Large intestine (tissue), 3 donors: ENCODE data around the gene CREB3L1. TPM values are rescaled to one million over a fixed set of nuclear protein-coding genes. Genes with fewer than 3 reads are reported as not detected.

Source experiments
- DNase-seq, 2 donors: peaks; one replicate each; pipeline versions ENCODE4 v3.0.0 to v3.0.0-alpha.2; 2013
- H3K27ac ChIP-seq: one replicate; pipeline ENCODE4 v1.5.1; 2013; ENCODE audit warnings: low read length
- H3K27me3 ChIP-seq: 2 replicates; pipeline ENCODE4 v1.6.1; 2013; ENCODE audit warnings: low read length; ENCODE audit not compliant: control insufficient read depth, insufficient read depth
- H3K36me3 ChIP-seq: 2 replicates; pipeline ENCODE4 v1.6.1; 2013; ENCODE audit warnings: low read length; ENCODE audit not compliant: control insufficient read depth, insufficient read depth
- H3K4me1 ChIP-seq: one replicate; pipeline ENCODE4 v1.6.1; 2013; ENCODE audit warnings: low read length; ENCODE audit not compliant: control insufficient read depth, insufficient read depth
- H3K4me3 ChIP-seq: one replicate; pipeline ENCODE4 v1.5.1; 2013; ENCODE audit warnings: low read length
- H3K9me3 ChIP-seq: one replicate; pipeline ENCODE4 v1.6.1; 2013; ENCODE audit warnings: mild to moderate bottlenecking, low read depth, low read length, moderate library complexity; ENCODE audit not compliant: control insufficient read depth
- WGBS: methylation state at CpG from one replicate; pipeline ENCODE4 v1.1.5; 2013; ENCODE audit warnings: low lambda C conversion rate; ENCODE audit not compliant: insufficient coverage; 5-methylcytosine and 5-hydroxymethylcytosine counted together
- polyA plus RNA-seq: library from polyadenylated mRNA; unstranded; fragments of 120-200 nt; gene quantifications from one replicate; pipeline ENCODE4 v1.2.1, GENCODE V29; 2013

CREB3L1 gene
- polyA plus RNA-seq, 1 donor = 40.6 TPM

DNA sequence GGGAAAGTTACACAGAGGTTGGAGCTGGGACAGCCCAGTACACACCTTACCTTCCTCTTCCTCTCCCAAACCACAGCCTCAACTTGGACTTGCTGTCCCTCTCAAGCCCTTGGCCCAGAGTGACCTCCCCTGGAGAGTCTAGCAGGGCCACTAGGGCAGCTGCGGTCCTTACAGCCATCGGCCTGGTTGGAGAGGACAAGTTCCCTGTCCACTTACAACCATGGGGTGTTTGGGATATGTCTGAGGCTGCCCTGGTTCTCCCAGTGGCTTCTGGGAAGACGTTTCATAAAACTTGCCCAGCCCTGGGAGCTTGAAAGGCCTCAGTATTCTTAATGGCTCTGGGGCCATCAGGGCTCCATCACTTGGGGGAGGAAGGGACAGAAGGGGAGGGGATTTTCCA lies 56.7 kb downstream of the CREB3L1 start:
- Histone ChIP-seq H3K9me3 (no peaks in the 10 kb centered on the region), H3K36me3 (no peaks in the 10 kb centered on the region), H3K4me3 (no peak overlapping the region), H3K4me1 (peaks cover 16% of the 10 kb centered on the region), H3K27ac (no peak overlapping the region), H3K27me3 (peaks cover 56% of the 10 kb centered on the region)
- WGBS = no CpG with 5 or more reads among the region's 3 CpGs
- no peak for DNase-seq

DNA sequence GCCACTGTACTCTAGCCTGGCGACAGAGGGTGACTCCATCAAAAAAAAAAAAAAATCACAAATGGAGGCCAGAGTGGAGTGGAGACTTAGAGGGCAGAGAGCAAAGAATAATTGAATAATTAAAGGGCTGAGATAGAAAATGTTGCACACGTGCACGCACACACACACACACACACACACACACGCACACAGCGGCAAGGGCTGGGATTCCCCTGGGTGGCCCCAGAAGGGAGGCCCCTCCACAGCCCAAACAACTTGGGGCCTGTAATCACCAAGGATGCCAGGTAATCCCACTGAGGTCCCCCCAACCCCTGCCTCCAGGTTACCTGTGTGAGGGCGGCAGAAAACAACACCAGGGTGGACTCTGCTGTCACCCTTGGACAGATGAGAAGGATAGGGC lies 57.8 kb downstream of the CREB3L1 start:
- Histone ChIP-seq H3K4me3 (no peak overlapping the region), H3K27me3 (peaks cover 50% of the 10 kb centered on the region), H3K9me3 (no peaks in the 10 kb centered on the region), H3K36me3 (no peaks in the 10 kb centered on the region), H3K4me1 (peaks cover 26% of the 10 kb centered on the region), H3K27ac (no peak overlapping the region)
- WGBS = 67% methylated on average over 1 of the region's 6 CpGs
- no peak for DNase-seq

DNA sequence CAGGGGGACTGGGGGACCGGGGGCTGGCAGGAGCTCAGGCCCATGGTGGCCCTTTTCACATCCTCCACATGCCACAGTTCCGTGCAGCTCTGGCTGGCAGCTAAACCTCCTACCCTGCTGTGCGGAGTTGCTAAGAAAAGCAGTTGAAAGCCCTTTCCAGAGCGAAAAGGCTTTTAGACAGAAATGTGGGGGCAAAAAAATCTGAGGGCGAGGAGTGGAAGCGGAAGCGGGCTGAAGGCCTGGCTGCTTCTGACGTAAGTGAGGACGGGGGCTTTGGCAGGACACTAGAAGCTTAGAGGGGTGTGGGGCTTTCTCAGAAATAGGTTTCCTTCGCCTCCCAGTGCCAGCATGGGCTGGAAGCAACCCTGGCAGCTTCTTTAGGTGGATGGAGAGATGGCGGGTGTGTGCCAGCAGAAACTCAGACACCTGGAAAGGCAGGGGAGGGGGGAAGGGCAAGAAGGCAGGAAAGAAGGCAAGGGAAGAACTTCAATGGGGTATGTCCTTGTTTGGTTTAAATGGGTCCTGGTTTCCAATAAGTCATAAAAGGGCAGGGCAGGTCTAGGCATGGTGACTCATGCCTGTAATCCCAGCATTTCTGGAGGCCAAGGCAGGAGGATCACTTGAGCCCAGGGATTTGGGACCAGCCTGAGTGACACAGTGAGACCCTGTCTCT lies 58.6 kb downstream of the CREB3L1 start:
- H3K36me3 ChIP-seq = no peaks in the 10 kb centered on the region
- no peak for DNase-seq
- WGBS = 100% methylated on average over 1 of the region's 11 CpGs
- H3K27me3 ChIP-seq = peaks cover 42% of the 10 kb centered on the region
- H3K27ac ChIP-seq = no peak overlapping the region
- H3K9me3 ChIP-seq = no peaks in the 10 kb centered on the region
- H3K4me1 ChIP-seq = peaks cover 24% of the 10 kb centered on the region
- no peak overlapping the region for H3K4me3 ChIP-seq

DNA sequence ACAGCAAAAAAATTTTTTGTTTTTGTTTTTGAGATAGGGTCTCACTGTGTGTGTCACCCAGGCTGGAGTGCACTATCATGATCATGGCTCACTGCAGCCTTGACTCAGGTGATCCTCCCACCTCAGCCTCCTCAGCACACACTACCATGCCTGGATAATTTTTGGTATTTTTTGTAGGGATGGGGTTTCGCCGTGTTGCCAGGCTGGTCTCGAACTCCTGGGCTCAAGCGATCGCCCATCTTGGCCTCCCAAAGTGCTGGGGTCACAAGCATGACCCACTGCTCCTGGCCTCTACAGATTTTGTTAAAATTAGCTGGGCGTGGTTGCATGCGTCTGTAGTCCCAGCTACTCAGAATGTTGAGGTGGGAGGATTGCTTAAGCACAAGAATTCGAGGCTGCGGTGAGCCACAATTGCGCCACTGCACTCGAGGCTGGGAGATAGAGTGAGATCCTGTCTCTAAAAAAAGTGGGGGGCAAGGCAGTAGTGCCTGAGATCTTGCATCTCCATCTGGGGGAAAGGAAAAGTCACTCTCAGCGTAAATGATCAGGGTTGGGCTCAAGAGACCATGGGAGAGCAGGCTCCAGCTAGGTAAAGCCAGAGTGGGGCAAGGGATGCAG lies 59.2 kb downstream of the CREB3L1 start:
- no peak for DNase-seq
- Histone ChIP-seq H3K27me3 (peaks cover 36% of the 10 kb centered on the region), H3K36me3 (no peaks in the 10 kb centered on the region), H3K4me3 (no peak overlapping the region), H3K27ac (no peak overlapping the region), H3K4me1 (peaks cover 24% of the 10 kb centered on the region), H3K9me3 (no peaks in the 10 kb centered on the region)
- no CpG with 5 or more reads among the region's 12 CpGs for WGBS

DNA sequence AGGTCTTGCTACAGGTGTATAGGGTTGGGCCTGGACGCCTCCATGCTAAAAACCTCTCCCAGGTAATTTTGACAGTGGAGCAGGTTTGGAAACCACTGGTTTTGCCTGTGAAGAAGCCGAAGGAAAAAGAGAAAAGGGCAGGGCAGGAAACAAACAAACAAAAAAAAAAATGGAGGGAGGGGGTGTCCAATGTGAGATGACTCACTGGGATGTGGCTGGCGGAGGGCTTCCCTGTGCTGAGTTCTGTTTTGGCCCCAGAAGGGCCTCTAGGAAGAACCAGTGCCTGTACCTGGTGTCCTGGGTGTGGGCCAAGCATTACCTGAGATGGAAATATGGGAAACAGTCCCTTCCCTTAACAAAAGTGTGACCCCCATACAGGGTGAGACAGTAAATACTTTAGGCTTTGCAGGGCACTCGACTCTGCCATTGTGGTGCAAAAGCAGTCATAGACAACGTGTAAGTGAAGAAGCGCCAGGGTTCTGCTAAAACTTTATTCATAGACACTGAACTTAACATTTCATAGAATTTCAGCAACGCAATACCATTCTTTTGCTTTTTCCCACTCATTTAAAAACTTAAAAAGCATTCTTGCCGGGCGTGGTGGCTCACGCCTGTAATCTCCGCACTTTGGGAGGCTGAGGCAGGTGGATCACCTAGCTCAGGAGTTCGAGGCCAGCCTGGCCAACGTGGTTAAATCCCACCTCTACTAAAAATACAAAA lies 60.3 kb downstream of the CREB3L1 start:
- H3K27ac ChIP-seq = no peak overlapping the region
- H3K9me3 ChIP-seq = no peaks in the 10 kb centered on the region
- H3K4me3 ChIP-seq = no peak overlapping the region
- H3K36me3 ChIP-seq = no peaks in the 10 kb centered on the region
- no peak for DNase-seq
- peaks cover 24% of the 10 kb centered on the region for H3K27me3 ChIP-seq
- H3K4me1 ChIP-seq = peaks cover 27% of the 10 kb centered on the region
- 100% methylated on average over 1 of the region's 13 CpGs for WGBS

DNA sequence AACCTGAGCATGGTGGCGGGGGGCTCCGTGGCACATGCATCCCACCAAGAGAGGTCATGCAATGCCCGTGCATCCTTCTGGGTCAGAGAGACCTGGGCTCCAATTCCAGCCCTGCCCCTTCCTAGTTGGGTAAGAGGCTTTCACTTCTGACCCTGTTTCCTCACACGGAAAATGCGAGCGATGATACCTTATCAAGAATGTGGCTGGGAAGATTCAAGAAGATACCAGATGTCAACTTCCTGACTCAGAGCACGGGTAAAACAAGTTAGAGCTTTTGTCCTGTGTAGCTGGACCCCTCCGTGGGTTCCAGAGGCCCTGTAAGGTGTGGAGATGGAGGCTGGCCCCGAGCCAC lies 61.1 kb downstream of the CREB3L1 start:
- no peak overlapping the region for H3K4me3 ChIP-seq
- peaks cover 27% of the 10 kb centered on the region for H3K4me1 ChIP-seq
- H3K27ac ChIP-seq = peak overlapping the region; percentile 2
- H3K9me3 ChIP-seq = no peaks in the 10 kb centered on the region
- WGBS = no CpG with 5 or more reads among the region's 9 CpGs
- DNase-seq = no peak
- no peaks in the 10 kb centered on the region for H3K36me3 ChIP-seq
- peaks cover 18% of the 10 kb centered on the region for H3K27me3 ChIP-seq

DNA sequence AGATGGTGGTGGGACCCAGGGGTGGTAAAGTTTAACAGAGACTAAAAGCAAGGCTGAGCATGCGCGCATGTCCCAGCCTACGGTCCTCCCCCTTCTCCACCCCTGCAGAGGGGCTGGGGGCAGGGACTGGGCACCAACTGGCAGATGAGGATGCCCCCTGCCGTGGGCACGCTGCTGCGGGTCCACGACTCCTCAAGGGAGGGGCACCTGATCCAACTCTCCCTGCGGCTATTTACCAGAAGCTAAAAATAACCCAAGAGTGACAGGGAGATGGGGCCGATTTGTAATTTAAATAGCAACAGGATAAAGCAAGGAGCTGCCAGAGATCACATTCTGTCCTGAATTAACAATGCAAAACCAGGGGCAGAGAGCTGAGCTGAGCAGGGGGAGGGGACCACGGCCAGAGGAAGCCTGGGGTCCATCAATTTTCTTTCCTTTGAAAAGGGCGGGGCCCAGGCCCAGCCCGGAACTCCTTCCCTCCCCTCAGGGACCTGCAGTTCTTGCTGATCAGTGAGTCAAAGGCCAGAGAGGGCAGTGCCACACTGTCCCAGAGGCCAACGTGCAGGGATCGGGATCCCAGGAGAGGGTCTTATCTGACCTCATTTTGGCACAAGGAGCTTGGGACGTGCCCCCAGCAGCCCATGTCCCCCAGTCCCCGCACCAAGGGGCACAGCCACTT lies 61.7 kb downstream of the CREB3L1 start:
- no peak overlapping the region for H3K4me3 ChIP-seq
- peak overlapping the region; percentile 2 for H3K27ac ChIP-seq
- peaks cover 27% of the 10 kb centered on the region for H3K4me1 ChIP-seq
- 8% methylated on average over 2 of the region's 16 CpGs for WGBS
- H3K9me3 ChIP-seq = no peaks in the 10 kb centered on the region
- DNase-seq = no peak
- H3K36me3 ChIP-seq = no peaks in the 10 kb centered on the region
- peaks cover 13% of the 10 kb centered on the region for H3K27me3 ChIP-seq

DNA sequence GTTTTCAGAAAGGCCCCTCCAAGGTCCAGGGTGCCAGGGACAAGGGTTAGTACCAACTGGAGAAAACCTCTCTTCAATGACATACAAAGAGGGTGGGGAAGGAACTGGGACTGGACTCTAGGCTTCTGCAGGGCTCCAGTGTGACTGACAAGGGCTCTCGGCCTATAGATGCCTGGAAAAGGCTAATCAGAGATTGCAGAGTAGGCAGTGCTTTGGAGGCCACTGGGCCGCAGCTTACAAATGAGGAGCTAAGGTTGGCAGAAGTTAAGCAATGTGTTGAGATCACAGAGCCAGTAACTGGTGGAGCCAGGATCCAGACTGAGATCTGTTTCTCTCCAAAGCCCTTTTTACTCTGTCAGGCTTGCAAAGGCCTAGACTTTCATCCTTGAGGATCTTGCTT lies 62.4 kb downstream of the CREB3L1 start:
- WGBS = no CpG with 5 or more reads among the region's 2 CpGs
- Histone ChIP-seq H3K36me3 (no peaks in the 10 kb centered on the region), H3K27me3 (peaks cover 6% of the 10 kb centered on the region), H3K4me1 (peaks cover 27% of the 10 kb centered on the region), H3K4me3 (no peak overlapping the region), H3K9me3 (no peaks in the 10 kb centered on the region), H3K27ac (peak overlapping the region; percentile 51)
- peak; percentile 66 to 73 for DNase-seq

DNA sequence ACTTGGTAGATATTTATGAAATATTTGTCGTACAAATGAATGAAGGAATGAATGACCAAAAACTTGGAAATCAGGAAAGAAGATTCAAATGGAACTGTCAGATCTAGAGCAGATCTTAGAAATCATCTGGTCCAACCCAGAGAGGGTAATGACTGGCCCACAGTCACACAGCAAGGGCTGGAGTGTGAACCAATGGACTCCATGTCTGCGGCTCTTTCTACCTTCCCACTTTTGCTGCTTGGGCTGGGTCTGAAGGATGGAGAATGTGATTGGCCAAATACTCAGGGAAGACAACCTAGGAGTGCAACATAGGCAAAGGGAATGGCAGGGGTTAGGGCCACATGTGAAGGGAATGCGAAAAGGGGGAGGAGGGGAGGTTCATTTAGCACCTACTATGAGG lies 64.0 kb downstream of the CREB3L1 start:
- Histone ChIP-seq H3K36me3 (no peaks in the 10 kb centered on the region), H3K27ac (no peak overlapping the region), H3K27me3 (no peaks in the 10 kb centered on the region), H3K9me3 (no peaks in the 10 kb centered on the region), H3K4me3 (no peak overlapping the region), H3K4me1 (peaks cover 27% of the 10 kb centered on the region)
- WGBS = 100% methylated on average over 2 of the region's 3 CpGs
- DNase-seq = no peak

DNA sequence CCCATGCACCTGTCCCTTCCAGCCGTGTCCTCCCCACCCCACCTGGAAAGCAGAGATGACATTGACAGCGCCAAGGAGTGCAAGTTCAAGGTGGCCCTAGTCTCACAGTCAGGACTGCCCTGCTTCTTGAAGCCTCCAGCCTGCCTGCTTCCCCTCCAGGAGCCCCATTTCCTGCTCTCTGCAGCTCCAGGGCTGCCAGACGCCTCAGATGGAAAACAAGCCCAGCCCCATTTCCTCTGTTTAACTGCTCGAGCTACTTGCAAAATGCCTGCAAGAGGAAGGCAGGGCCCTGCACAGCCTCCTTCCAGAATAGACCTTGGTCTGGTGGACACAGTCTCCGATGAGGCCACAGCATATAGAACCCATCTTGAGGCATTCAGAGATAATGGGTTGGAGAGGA lies 64.8 kb downstream of the CREB3L1 start:
- H3K36me3 ChIP-seq = no peaks in the 10 kb centered on the region

More for the DNA sequence above, 64.8 kb downstream of the CREB3L1 start:
- peaks cover 27% of the 10 kb centered on the region for H3K4me1 ChIP-seq
- WGBS = no CpG with 5 or more reads among the region's 5 CpGs
- peak overlapping the region; percentile 58 for H3K27ac ChIP-seq
- no peak for DNase-seq
- no peaks in the 10 kb centered on the region for H3K27me3 ChIP-seq
- no peak overlapping the region for H3K4me3 ChIP-seq
- no peaks in the 10 kb centered on the region for H3K9me3 ChIP-seq
